CD4-positive, alpha-beta T cell treated with Interleukin-6 at 100 ng/mL for 8 hours (primary cell): Measurements from ENCODE around the gene NAV2.
"Not testable (repeated sequence)": the region's sequence is repeated elsewhere in the genome, so short reads cannot be mapped to it uniquely, and the experiment has no call there.

Experiments used
- DNase-seq: peaks from one replicate; pipeline ENCODE4 v3.0.0-alpha.2; 2020; ENCODE audit warnings: mixed read lengths, low spot score

NAV2 gene

GRCh38 chr11:19951558-19952115, 239.0 kb downstream of the NAV2 start:
- DNase-seq, result peak; percentile 24

GRCh38 chr11:19952116-19952605, 239.5 kb downstream of the NAV2 start:
- DNase-seq, result no peak

- no peak for DNase-seq
Observed at GRCh38 chr11:19952911-19953310, 240.3 kb downstream of the NAV2 start.

- DNase-seq, result no peak
Observed at GRCh38 chr11:19953336-19953735, 240.7 kb downstream of the NAV2 start.

- DNase-seq, result no peak
Observed at GRCh38 chr11:19953909-19954308, 241.3 kb downstream of the NAV2 start.

- DNase-seq, result no peak
Observed at GRCh38 chr11:19954899-19955298, 242.3 kb downstream of the NAV2 start.

- DNase-seq, result no peak
Observed at GRCh38 chr11:19955660-19956059, 243.0 kb downstream of the NAV2 start.

GRCh38 chr11:19956228-19956627, 243.6 kb downstream of the NAV2 start:
- no peak for DNase-seq

GRCh38 chr11:19957294-19957943, 244.8 kb downstream of the NAV2 start:
- DNase-seq, result no peak

GRCh38 chr11:19958204-19958603, 245.6 kb downstream of the NAV2 start:
- no peak for DNase-seq

- DNase-seq, result no peak
Observed at GRCh38 chr11:19959210-19959609, 246.6 kb downstream of the NAV2 start.

- DNase-seq, result no peak
Observed at GRCh38 chr11:19959648-19960059, 247.0 kb downstream of the NAV2 start.

GRCh38 chr11:19960410-19960809, 247.8 kb downstream of the NAV2 start:
- DNase-seq, result not testable (repeated sequence)

- no peak for DNase-seq
Observed at GRCh38 chr11:19961225-19961624, 248.6 kb downstream of the NAV2 start.

GRCh38 chr11:19962053-19962800, 249.6 kb downstream of the NAV2 start:
- DNase-seq, result no peak

- DNase-seq, result no peak
Observed at GRCh38 chr11:19962801-19963175, 250.2 kb downstream of the NAV2 start.

GRCh38 chr11:19963697-19964387, 251.2 kb downstream of the NAV2 start:
- no peak for DNase-seq

- no peak for DNase-seq
Observed at GRCh38 chr11:19966441-19966840, 253.8 kb downstream of the NAV2 start.

GRCh38 chr11:19966927-19967326, 254.3 kb downstream of the NAV2 start:
- DNase-seq, result no peak

GRCh38 chr11:19967787-19968186, 255.2 kb downstream of the NAV2 start:
- DNase-seq, result no peak

- no peak for DNase-seq
Observed at GRCh38 chr11:19968860-19969259, 256.2 kb downstream of the NAV2 start.

GRCh38 chr11:19970944-19971343, 258.3 kb downstream of the NAV2 start:
- no peak for DNase-seq

- no peak for DNase-seq
Observed at GRCh38 chr11:19972091-19972490, 259.5 kb downstream of the NAV2 start.
